ENCODE data around the gene PRSS56.

PRSS56 gene

DNA sequence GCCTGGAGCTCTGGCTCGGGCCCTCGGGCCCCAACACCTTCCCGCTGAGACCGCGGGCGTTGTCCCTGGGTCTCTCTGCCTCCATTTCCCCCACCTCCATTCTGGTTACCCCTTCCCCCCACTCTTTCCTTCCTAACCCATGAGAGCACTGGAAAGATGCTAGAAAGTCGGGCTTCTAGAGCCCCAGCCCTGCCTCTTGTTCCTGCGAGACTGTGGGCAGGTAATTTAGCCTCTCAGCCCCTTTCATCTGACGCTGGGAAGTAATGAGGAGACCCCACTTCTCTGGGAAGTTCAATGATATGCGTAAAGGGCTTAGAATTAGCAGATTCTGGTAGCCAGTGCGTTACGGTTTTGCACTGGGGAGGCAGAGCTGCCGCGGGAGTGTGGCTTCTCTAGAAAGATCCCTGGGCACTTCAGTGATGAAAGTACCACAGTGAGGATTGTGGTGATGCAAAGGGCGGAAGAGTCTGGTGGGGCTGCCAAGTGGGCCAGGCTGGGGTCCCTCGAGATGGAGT is 16.3 kb upstream of the PRSS56 start:
- Histone ChIP-seq H3K4me1 (peaks cover 6 to 18% (median 17%) of the 10 kb centered on the region in 10 experiments; a peak in 16 of 20 replicates), H3K9ac (no peak overlapping the region), H3K4me3 (peak overlapping the region in 1 of 10 experiments; percentile 42; a peak in 1 of 20 replicates), H4K20me1 (peaks cover 0 to 26% (median 4%) of the 10 kb centered on the region in 11 experiments; a peak in 9 of 22 replicates), H3K27me3 (peaks cover 37 to 69% (median 62%) of the 10 kb centered on the region in 11 experiments), H3K27ac (no peak overlapping the region), H3K36me3 (no peaks in the 10 kb centered on the region), H3K4me2 (peak overlapping the region in 7 of 11 experiments; percentile 34 to 57 (median 49); a peak in 7 of 22 replicates), H3K9me3 (replicated peaks in 1 of 11) (no peaks in the 10 kb centered on the region)
- no peak for TF ChIP-seq Cebpa-rat (IDR thresholded peaks at IDR 0.05)

DNA sequence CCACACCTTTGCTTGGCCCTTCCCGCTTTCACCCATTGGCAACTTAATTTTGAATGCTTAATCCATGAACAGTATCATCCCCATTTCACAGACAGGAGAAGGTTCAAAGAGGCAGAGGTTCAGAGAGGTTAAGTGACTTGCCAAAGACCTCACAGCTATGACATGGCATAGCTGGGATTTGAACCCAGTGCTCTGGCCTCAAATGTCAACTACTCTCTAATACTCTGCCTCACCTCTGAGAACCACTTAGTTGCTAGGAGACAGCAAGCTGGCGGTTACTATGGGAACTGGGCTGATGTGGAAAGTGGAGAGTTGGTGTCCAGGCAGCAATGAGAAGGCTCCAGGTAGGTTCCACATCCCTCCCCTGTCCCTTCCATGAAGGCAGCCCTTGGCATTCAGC is 15.8 kb upstream of the PRSS56 start:
- Histone ChIP-seq H3K4me3 (no peak overlapping the region), H3K9me3 (replicated peaks in 1 of 11) (no peaks in the 10 kb centered on the region), H3K27me3 (peaks cover 37 to 69% (median 62%) of the 10 kb centered on the region in 11 experiments), H3K36me3 (no peaks in the 10 kb centered on the region), H3K27ac (no peak overlapping the region), H3K9ac (no peak overlapping the region), H3K4me1 (peaks cover 6 to 18% (median 17%) of the 10 kb centered on the region in 10 experiments; a peak in 16 of 20 replicates), H3K4me2 (no peak overlapping the region), H4K20me1 (peaks cover 0 to 26% (median 4%) of the 10 kb centered on the region in 11 experiments; a peak in 9 of 22 replicates)
- no peak for TF ChIP-seq Cebpa-rat (IDR thresholded peaks at IDR 0.05)

DNA sequence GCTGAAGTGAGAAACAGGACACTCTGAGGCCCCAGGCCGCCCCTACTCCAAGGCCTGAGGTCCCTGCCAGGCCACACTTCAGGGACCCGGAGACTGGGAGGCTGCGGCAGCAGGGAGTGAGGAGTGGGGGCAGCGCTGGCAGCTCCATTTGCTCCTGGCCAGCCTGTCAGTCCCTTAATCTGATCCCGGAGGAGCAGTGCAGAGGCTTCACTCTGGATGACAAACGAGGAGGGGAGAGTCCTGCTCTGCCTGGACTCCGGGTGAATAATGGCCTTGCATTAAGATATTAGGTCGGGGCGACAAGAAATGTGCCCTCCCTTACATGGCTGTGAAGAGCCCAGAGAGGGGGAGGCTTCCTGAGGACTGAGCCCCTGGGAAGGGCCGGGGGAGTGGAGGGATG is 14.3 kb upstream of the PRSS56 start:
- Histone ChIP-seq H3K9ac (no peak overlapping the region), H3K27ac (no peak overlapping the region), H4K20me1 (peaks cover 0 to 24% (median 4%) of the 10 kb centered on the region in 11 experiments; a peak in 9 of 22 replicates), H3K36me3 (no peaks in the 10 kb centered on the region), H3K4me3 (no peak overlapping the region), H3K27me3 (peaks cover 37 to 63% (median 60%) of the 10 kb centered on the region in 11 experiments), H3K4me1 (peaks cover 6 to 26% (median 22%) of the 10 kb centered on the region in 10 experiments; a peak in 18 of 20 replicates), H3K9me3 (replicated peaks in 1 of 11) (no peaks in the 10 kb centered on the region), H3K4me2 (no peak overlapping the region)
- no peak for TF ChIP-seq Cebpa-rat (IDR thresholded peaks at IDR 0.05)

DNA sequence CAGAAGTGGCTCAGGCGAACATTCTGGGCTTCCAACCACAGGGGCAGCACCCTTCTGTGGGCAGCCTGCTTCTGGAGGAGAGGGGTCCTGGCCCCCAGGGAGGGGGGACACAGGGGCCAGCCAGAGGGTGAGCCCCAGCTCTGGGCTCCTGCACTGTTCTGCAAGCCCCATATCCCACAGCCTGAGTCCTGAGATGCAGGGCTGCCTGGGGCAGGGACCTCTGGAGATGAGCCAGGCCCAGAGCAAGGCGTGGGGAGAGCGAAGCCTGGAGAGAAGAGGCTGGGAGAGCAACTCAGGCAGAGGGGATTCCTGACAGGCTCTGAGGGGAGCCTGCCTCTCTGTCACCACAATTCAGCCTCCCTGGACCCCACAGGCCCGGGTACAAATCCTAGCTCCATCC is 13.5 kb upstream of the PRSS56 start:
- Histone ChIP-seq H3K4me3 (no peak overlapping the region), H3K27ac (no peak overlapping the region), H3K27me3 (peaks cover 37 to 55% (median 52%) of the 10 kb centered on the region in 11 experiments), H3K4me1 (peaks cover 13 to 35% (median 31%) of the 10 kb centered on the region in 10 experiments; a peak in 19 of 20 replicates), H4K20me1 (peaks cover 0 to 25% (median 4%) of the 10 kb centered on the region in 11 experiments; a peak in 10 of 22 replicates), H3K9me3 (replicated peaks in 1 of 11) (no peaks in the 10 kb centered on the region), H3K36me3 (no peaks in the 10 kb centered on the region), H3K9ac (no peak overlapping the region), H3K4me2 (no peak overlapping the region)
- no peak for TF ChIP-seq Cebpa-rat (IDR thresholded peaks at IDR 0.05)

DNA sequence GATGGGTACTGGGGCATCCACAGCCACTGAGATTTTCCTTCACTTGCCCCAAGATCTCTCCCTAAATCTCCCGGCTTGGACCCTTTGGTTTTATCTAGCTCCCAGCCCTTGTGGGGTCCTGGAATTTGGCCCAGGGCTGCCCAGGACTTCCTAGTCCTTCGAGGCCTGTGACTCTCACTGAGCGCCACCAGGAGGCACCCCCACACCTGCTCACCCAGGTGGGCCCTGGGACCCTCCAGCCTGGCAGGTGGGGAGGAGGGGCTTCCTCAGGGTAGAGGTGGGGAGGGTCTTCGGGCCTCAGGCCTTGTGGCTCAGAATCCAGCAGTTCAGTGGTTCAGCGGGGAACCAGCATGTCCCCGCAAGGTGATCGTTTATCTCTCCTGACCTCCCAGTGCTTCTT is 11.9 kb upstream of the PRSS56 start:
- Histone ChIP-seq H3K4me2 (no peak overlapping the region), H3K4me3 (no peak overlapping the region), H3K27me3 (peaks cover 27 to 39% (median 37%) of the 10 kb centered on the region in 11 experiments), H3K36me3 (no peaks in the 10 kb centered on the region), H3K9ac (no peak overlapping the region), H3K9me3 (replicated peaks in 1 of 11) (no peaks in the 10 kb centered on the region), H3K4me1 (peaks cover 14 to 41% (median 36%) of the 10 kb centered on the region in 10 experiments; a peak in 19 of 20 replicates), H4K20me1 (peaks cover 0 to 27% (median 4%) of the 10 kb centered on the region in 11 experiments; a peak in 10 of 22 replicates), H3K27ac (no peak overlapping the region)
- no peak for TF ChIP-seq Cebpa-rat (IDR thresholded peaks at IDR 0.05)

DNA sequence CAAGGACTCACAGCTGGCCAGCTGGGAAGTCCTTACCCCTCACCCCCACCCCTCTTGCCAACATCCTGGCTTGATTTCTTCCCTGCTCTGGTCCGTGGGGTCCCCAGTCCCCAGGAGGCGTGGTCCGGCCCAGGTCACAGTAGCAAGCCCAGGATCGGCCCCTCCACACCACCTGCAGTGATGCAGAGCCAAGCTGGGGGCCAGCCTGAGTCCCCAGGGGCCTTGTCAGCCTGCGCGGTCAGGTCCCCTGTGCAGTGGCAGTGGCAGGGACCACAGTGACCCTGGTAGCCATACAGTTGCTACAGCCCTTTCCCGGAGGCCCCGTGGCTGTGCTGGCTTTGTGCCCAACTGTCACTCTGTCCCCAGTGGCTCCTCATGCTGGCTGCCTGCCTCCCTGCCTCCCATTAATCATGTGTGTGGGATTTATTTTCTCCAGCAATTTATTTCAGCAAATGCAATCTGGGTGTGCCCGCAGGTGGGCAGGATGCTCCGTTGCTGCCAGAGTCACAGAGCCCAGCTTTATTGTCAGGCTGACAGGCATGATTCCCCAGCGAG is 8.8 kb upstream of the PRSS56 start:
- H3K27me3 ChIP-seq, result peaks cover 0 to 9% (median 6%) of the 10 kb centered on the region in 11 experiments; a peak in 12 of 22 replicates
- H3K4me1 ChIP-seq, result peaks cover 11 to 32% (median 27%) of the 10 kb centered on the region in 10 experiments; a peak in 18 of 20 replicates
- H3K4me2 ChIP-seq, result peak overlapping the region; percentile 12 to 90 (median 77); a peak in 20 of 22 replicates
- no peak overlapping the region for H3K4me3 ChIP-seq
- no peaks in the 10 kb centered on the region for H3K9me3 ChIP-seq (replicated peaks in 1 of 11)
- H3K9ac ChIP-seq, result peak overlapping the region in 4 of 11 experiments; percentile 20 to 51 (median 40); a peak in 5 of 22 replicates
- H4K20me1 ChIP-seq, result peaks cover 0 to 12% (median 0%) of the 10 kb centered on the region in 11 experiments; a peak in 4 of 22 replicates
- no peaks in the 10 kb centered on the region for H3K36me3 ChIP-seq
- H3K27ac ChIP-seq, result peak overlapping the region in 1 of 11 experiments; percentile 67; a peak in 3 of 22 replicates
- TF ChIP-seq Cebpa-rat (IDR thresholded peaks at IDR 0.05), result no peak

DNA sequence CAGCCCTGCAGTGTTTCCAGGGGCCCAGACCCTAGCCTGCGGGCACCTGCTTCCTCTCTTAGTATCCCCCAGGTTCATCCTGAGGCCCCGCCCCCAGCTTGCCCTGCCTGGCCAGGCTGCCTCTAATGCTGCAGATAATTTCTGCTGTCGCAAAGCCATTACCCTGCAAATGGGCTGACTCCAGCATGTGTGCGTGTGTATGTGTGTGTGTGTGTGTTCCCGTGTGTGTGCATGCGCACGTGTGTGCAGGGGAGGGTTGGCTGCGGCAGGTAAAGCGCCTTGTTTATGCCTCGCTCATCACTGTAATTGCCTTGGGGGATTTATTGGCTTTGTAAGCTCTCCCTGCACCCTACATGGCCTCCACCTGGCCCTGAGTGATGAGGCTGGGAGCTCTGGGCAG is 7.6 kb upstream of the PRSS56 start:
- Histone ChIP-seq H3K4me3 (no peak overlapping the region), H3K4me2 (peak overlapping the region in 9 of 11 experiments; percentile 52 to 90 (median 79); a peak in 17 of 22 replicates), H3K4me1 (peaks cover 11 to 32% (median 27%) of the 10 kb centered on the region in 10 experiments; a peak in 18 of 20 replicates), H4K20me1 (peaks cover 0 to 13% (median 0%) of the 10 kb centered on the region in 11 experiments; a peak in 4 of 22 replicates), H3K36me3 (no peaks in the 10 kb centered on the region), H3K27me3 (no peaks in the 10 kb centered on the region), H3K27ac (0 out of 22 replicates have a peak overlapping the region, but pooled peaks of 1 of the 11 experiments have one; percentile 26), H3K9ac (peak overlapping the region in 1 of 11 experiments; percentile 30; a peak in 2 of 22 replicates), H3K9me3 (replicated peaks in 1 of 11) (no peaks in the 10 kb centered on the region)
- TF ChIP-seq Cebpa-rat (IDR thresholded peaks at IDR 0.05), result no peak

DNA sequence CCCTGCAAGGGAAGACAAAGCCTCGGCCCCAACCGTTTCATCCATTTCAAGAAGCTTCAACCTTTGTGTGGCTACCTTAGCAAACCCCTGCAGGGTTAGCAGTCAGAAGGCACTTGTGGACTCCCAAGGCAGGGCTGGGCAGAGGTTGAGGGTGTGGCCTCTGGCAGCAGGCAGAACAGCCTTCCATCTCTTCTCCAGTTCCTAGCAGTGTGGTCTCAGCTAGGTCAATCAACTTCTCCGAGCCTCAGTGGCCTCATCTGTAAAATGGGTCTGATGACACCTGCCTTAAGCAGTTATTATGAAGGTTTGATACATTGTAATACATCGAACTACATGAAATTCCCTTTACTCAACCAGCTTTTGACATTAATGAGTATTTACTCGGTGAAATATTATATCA is 6.8 kb upstream of the PRSS56 start:
- Histone ChIP-seq H3K27me3 (no peaks in the 10 kb centered on the region), H3K36me3 (no peaks in the 10 kb centered on the region), H4K20me1 (peaks cover 0 to 13% (median 0%) of the 10 kb centered on the region in 11 experiments; a peak in 4 of 22 replicates), H3K9ac (no peak overlapping the region), H3K4me2 (no peak overlapping the region; a peak in 1 of 22 replicates), H3K4me3 (no peak overlapping the region), H3K9me3 (replicated peaks in 1 of 11) (no peaks in the 10 kb centered on the region), H3K27ac (no peak overlapping the region), H3K4me1 (peaks cover 11 to 32% (median 27%) of the 10 kb centered on the region in 10 experiments; a peak in 18 of 20 replicates)
- TF ChIP-seq Cebpa-rat (IDR thresholded peaks at IDR 0.05), result no peak

DNA sequence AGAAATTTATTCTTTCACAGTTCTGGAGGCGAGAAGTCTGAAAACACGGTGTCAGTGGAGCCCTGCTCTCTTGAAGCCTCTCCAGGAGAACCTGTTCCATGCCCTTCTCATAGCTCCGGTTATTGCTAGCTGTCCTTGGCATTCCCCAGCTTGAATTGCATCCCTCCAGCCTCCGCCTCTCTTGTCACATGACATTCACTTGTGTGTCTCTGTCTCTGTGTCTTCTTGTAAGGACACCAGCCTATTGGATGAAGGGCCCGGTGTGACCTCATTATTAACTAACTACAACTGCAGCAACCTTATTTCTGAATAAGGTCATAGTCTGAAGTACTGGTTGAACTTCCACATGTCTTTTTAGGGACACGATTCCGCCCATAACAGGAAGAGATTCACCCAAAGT is 4.5 kb upstream of the PRSS56 start:
- no peak overlapping the region for H3K27ac ChIP-seq
- H3K4me3 ChIP-seq, result no peak overlapping the region
- H3K9ac ChIP-seq, result no peak overlapping the region
- H3K27me3 ChIP-seq, result peaks cover 0 to 2% (median 0%) of the 10 kb centered on the region in 11 experiments; a peak in 1 of 22 replicates
- peaks cover 0 to 13% (median 0%) of the 10 kb centered on the region in 11 experiments; a peak in 5 of 22 replicates for H4K20me1 ChIP-seq
- H3K4me1 ChIP-seq, result peaks cover 11 to 25% (median 23%) of the 10 kb centered on the region in 10 experiments; a peak in 18 of 20 replicates
- H3K36me3 ChIP-seq, result no peaks in the 10 kb centered on the region
- TF ChIP-seq Cebpa-rat (IDR thresholded peaks at IDR 0.05), result no peak
- H3K4me2 ChIP-seq, result no peak overlapping the region
- H3K9me3 ChIP-seq (replicated peaks in 1 of 11), result no peaks in the 10 kb centered on the region

Data from BLaER1 treated with 17β-estradiol and CSF1 and Interleukin-3, amounts not matched to agents 10 nM and 100 nM (cell line).